HepG2 (cell line): ENCODE data around the gene CNGA1. TPM values are rescaled to one million over a fixed set of nuclear protein-coding genes. Genes with fewer than 3 reads are reported as not detected.

Experiments used
- AKAP8 ChIP-seq: sonication (generic); formaldehyde crosslinking; IDR thresholded peaks from 2 replicates; pipeline ENCODE4 v1.5.1; 2020; ENCODE audit warnings: mild to moderate bottlenecking, missing genetic modification reagents
- ATF1 ChIP-seq: IDR thresholded peaks from 2 replicates; pipeline ENCODE4 v1.6.1; 2016; ENCODE audit warnings: mild to moderate bottlenecking, control low read depth
- BRCA1 ChIP-seq: sonication (generic); formaldehyde crosslinking; IDR thresholded peaks from 2 replicates; pipeline ENCODE4 v1.4.0; 2020; ENCODE audit warnings: missing genetic modification reagents
- CHD2 ChIP-seq: IDR thresholded peaks from 2 replicates; pipeline ENCODE4 v1.6.1; 2011; ENCODE audit warnings: low read depth, low read length, improper control_type of control experiment
- ETV5 ChIP-seq: IDR thresholded peaks from 2 replicates; pipeline ENCODE4 v1.6.1; 2018; ENCODE audit warnings: missing biosample characterization, missing genetic modification reagents, inconsistent platforms, borderline replicate concordance
- FOXP4 ChIP-seq: sonication (generic); formaldehyde crosslinking; IDR thresholded peaks from 2 replicates; pipeline ENCODE4 v1.4.0; 2020; ENCODE audit warnings: missing genetic modification reagents
- GMEB2 ChIP-seq: IDR thresholded peaks from 2 replicates; pipeline ENCODE4 v1.6.1; 2016; ENCODE audit warnings: missing biosample characterization, missing genetic modification reagents, low read depth
- HCFC1 ChIP-seq: fragments of 150-350 bp; IDR thresholded peaks from 2 replicates; pipeline ENCODE4 v1.6.1; 2014; ENCODE audit warnings: low read depth, low read length
- MTF2 ChIP-seq: sonication (generic); formaldehyde crosslinking; IDR thresholded peaks from 2 replicates; pipeline ENCODE4 v1.5.0; 2020; ENCODE audit warnings: missing genetic modification reagents, borderline replicate concordance
- NFYB ChIP-seq: sonication (generic); formaldehyde crosslinking; IDR thresholded peaks from 2 replicates; pipeline ENCODE4 v1.4.0; 2020; ENCODE audit warnings: missing genetic modification reagents
- NR2C2 ChIP-seq: sonication (generic); formaldehyde crosslinking; IDR thresholded peaks from 2 replicates; pipeline ENCODE4 v1.4.0; 2020; ENCODE audit warnings: missing genetic modification reagents, mild to moderate bottlenecking, moderate library complexity, borderline replicate concordance
- PCBP1 ChIP-seq: fragments of 200-400 bp; formaldehyde crosslinking; IDR thresholded peaks from 2 replicates; pipeline ENCODE4 v1.6.1; 2017; ENCODE audit warnings: mild to moderate bottlenecking, low read depth, low read length, borderline replicate concordance
- POLR2AphosphoS5 ChIP-seq: IDR thresholded peaks from 2 replicates; pipeline ENCODE4 v1.6.1; 2012; ENCODE audit warnings: low read depth, low read length
- TCF12 ChIP-seq, 2 experiments: fragments of 450-650 bp in 1 of 2; sonication (generic) in 1 of 2; formaldehyde crosslinking in 1 of 2; IDR thresholded peaks; 2 replicates each; pipeline versions ENCODE4 v1.6.1 to v1.8.0; 2017 to 2022; ENCODE audit warnings: antibody characterized with exemption in 1 of 2, mild to moderate bottlenecking in 1 of 2, missing genetic modification reagents in 1 of 2, moderate library complexity in 1 of 2
- XRCC5 ChIP-seq: fragments of 200-400 bp; formaldehyde crosslinking; optimal IDR thresholded peaks from 2 replicates; pipeline ENCODE3; 2017; ENCODE audit warnings: mild to moderate bottlenecking, low read length
- ZNF12 ChIP-seq: sonication (generic); formaldehyde crosslinking; IDR thresholded peaks from 2 replicates; pipeline ENCODE4 v1.5.0; 2020; ENCODE audit warnings: missing genetic modification reagents
- ZNF335 ChIP-seq: sonication (generic); formaldehyde crosslinking; IDR thresholded peaks from 2 replicates; pipeline ENCODE4 v1.4.0; 2020; ENCODE audit warnings: missing genetic modification reagents
- ZNF362 ChIP-seq: sonication (generic); formaldehyde crosslinking; IDR thresholded peaks from 2 replicates; pipeline ENCODE4 v1.4.0; 2020; ENCODE audit warnings: missing genetic modification reagents, mild to moderate bottlenecking, borderline replicate concordance
- ZNF850 ChIP-seq: sonication (generic); formaldehyde crosslinking; conservative IDR thresholded peaks from 2 replicates; pipeline ENCODE4 v1.9.0; 2021; ENCODE audit warnings: mild to moderate bottlenecking, missing genetic modification reagents
- polyA plus RNA-seq, 8 experiments: library from polyadenylated mRNA; depleted of rRNA in 3 of 8; stranded (reverse) in 7 of 8; unstranded in 1 of 8; fragments of >200 nt; fragmentation: Illumina TruSeq in 4 of 8; extraction: Trizol in 4 of 8; gene quantifications; 2 replicates each; pipeline versions ENCODE4 v1.2.1 to v1.2.3, GENCODE V29; 2011 to 2016; ENCODE audit warnings: low read depth in 4 of 8, missing spikeins in 1 of 8, mixed read lengths in 1 of 8; ENCODE audit not compliant: insufficient read depth in 1 of 8
- total RNA-seq, 5 experiments: library from RNA; depleted of rRNA; stranded (reverse); fragments of >200 nt; fragmentation: Illumina TruSeq; extraction: Trizol; gene quantifications; 2 replicates each; pipeline ENCODE4 v1.2.3, GENCODE V29; 2016; ENCODE audit warnings: low read depth in 1 of 5
- TF ChIP-seq, protein P1 (sequence below): sonication (generic); formaldehyde crosslinking; IDR thresholded peaks from 2 replicates; pipeline ENCODE4 v1.8.0; 2022; ENCODE audit warnings: missing genetic modification reagents, mild to moderate bottlenecking, moderate library complexity, borderline replicate concordance

The CNGA1 gene
- total and polyA plus RNA-seq, 2 of the 13 experiments (the other 11 are each of a cell fraction or from before 2014, with no cell fraction given) = 0.22 to 0.40 TPM

DNA sequence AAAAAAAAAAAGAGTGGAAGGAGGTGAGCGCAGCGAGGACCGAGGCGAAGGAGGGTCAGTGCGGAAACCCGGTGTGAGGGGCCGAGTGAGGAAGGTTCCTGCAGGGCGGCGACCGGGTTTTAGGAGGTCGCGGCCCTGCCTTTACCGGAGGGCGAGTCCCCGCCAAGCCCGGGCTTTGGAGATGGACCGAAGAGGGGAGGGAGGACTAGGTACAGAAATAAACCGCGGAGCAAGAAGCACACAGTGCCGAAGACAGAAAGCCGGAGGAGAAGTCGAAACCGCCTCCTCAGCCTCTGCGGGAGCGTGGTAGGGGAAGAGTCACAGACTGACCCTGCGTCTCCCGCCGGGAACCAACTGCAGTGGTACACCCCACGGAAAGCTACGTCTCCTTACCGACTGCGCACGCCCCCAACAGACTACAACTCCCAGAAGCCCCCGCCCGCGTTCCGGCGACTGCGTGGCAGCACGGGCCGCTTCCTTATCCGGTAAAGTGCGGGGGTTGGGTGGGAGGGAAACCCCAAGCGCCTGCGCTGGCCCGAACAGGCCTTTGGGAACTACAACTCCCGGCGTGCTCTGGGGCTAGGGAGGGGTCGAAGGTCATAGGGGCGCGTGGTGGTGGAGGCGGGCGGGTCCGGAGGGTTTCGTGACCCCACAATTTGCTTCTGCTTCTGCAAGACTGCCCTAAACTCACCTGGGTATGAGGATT is 102.1 kb downstream of the CNGA1 start, which contains the start of gene NFXL1 (continued):
- peak; percentile 84 for TF ChIP-seq GMEB2 (CRISPR knock-in tag)
- TF ChIP-seq MTF2 (CRISPR knock-in tag) = no peak
- peak; percentile 49; the same call in 1 of the 2 replicates for TF ChIP-seq NFYB
- TF ChIP-seq ZNF850 (CRISPR knock-in tag) = peak; percentile 35; the same call in 1 of the 2 replicates
- TF ChIP-seq ATF1 (CRISPR knock-in tag) = peak; percentile 85
- peak; percentile 58; the same call in 1 of the 2 replicates for TF ChIP-seq ZNF335 (CRISPR knock-in tag)
- peak; percentile 77; the same call in 1 of the 2 replicates for TF ChIP-seq PCBP1
- no peak for TF ChIP-seq CHD2
- TF ChIP-seq ZNF362 (CRISPR knock-in tag) = peak; percentile 66; the same call in 1 of the 2 replicates
- peak; percentile 100 for TF ChIP-seq NR2C2 (CRISPR knock-in tag)
- TF ChIP-seq FOXP4 (CRISPR knock-in tag) = peak; percentile 42; the same call in 1 of the 2 replicates
- 0 out of 2 replicates have a peak, but pooled peaks have one; percentile 37 for TF ChIP-seq BRCA1 (CRISPR knock-in tag)
- 0 out of 2 replicates have a peak, but pooled peaks have one; percentile 14 for TF ChIP-seq ZNF12
- TF ChIP-seq ETV5 = peak; percentile 15; the same call in 1 of the 2 replicates
- TF ChIP-seq HCFC1 = peak; percentile 91
- 0 out of 2 replicates have a peak, but pooled peaks have one; percentile 35 for TF ChIP-seq AKAP8 (CRISPR knock-in tag)
- TF ChIP-seq, protein P1, sequence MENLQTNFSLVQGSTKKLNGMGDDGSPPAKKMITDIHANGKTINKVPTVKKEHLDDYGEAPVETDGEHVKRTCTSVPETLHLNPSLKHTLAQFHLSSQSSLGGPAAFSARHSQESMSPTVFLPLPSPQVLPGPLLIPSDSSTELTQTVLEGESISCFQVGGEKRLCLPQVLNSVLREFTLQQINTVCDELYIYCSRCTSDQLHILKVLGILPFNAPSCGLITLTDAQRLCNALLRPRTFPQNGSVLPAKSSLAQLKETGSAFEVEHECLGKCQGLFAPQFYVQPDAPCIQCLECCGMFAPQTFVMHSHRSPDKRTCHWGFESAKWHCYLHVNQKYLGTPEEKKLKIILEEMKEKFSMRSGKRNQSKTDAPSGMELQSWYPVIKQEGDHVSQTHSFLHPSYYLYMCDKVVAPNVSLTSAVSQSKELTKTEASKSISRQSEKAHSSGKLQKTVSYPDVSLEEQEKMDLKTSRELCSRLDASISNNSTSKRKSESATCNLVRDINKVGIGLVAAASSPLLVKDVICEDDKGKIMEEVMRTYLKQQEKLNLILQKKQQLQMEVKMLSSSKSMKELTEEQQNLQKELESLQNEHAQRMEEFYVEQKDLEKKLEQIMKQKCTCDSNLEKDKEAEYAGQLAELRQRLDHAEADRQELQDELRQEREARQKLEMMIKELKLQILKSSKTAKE (CRISPR knock-in tag) = no peak
- peak; percentile 39 for TF ChIP-seq XRCC5
- TF ChIP-seq POLR2AphosphoS5 = peak; percentile 93
- no peak for TF ChIP-seq TCF12 (IDR thresholded peaks at IDR 0.05)
- TF ChIP-seq TCF12 (CRISPR knock-in tag; IDR thresholded peaks at IDR 0.05) = 0 out of 2 replicates have a peak, but pooled peaks have one; percentile 49
